H1 (cell line): ENCODE measurements around the gene FHAD1. TPM values are rescaled to one million over a fixed set of nuclear protein-coding genes. Genes with fewer than 3 reads are reported as not detected.

ENCODE experiments used
- CTCF ChIA-PET: fragments of 300-600 bp; sonication (Branson Sonifier 250); formaldehyde crosslinking; loops from one replicate; lab custom pipeline; 2021; ENCODE audit not compliant: partially characterized antibody; lab: Charles Lee
- POLR2A ChIA-PET: fragments of 300-600 bp; sonication (Branson Sonifier 250); formaldehyde crosslinking; loops from one replicate; lab custom pipeline; 2021; ENCODE audit warnings: inconsistent platforms; ENCODE audit not compliant: partially characterized antibody; lab: Charles Lee
- DNase-seq, 2 experiments: peaks; one replicate each; pipeline versions ENCODE4 v3.0.0 to v3.0.0-alpha.2; 2010 to 2022; ENCODE audit warnings: low spot score in 2 of 2, low read depth in 1 of 2, mixed read lengths in 1 of 2
- FAIRE-seq: peaks from 2 replicates; lab custom pipeline; 2011; peaks lifted over from hg19 to GRCh38; lab: Jason Lieb, UNC
- H2AFZ ChIP-seq: 2 replicates; pipeline ENCODE4 v1.8.1; 2012; ENCODE audit warnings: low read length, inconsistent platforms
- H2AK5ac ChIP-seq: 2 replicates; pipeline ENCODE4 v1.6.1; 2013; ENCODE audit warnings: low read depth, low read length
- H2BK120ac ChIP-seq: replicated peaks from 2 replicates; pipeline ENCODE3; 2013; ENCODE audit warnings: low read depth, low read length, inconsistent platforms
- H2BK12ac ChIP-seq: 2 replicates; pipeline ENCODE4 v1.6.1; 2013; ENCODE audit warnings: low read depth, low read length
- H2BK15ac ChIP-seq: 2 replicates; pipeline ENCODE4 v1.6.1; 2013; ENCODE audit warnings: low read length
- H2BK20ac ChIP-seq: 2 replicates; pipeline ENCODE4 v1.6.1; 2013; ENCODE audit warnings: low read length
- H2BK5ac ChIP-seq: 2 replicates; pipeline ENCODE4 v1.6.1; 2013; ENCODE audit warnings: low read depth, low read length
- H3K14ac ChIP-seq: 2 replicates; pipeline ENCODE4 v1.6.1; 2013; ENCODE audit warnings: inconsistent platforms; ENCODE audit not compliant: insufficient read length
- H3K18ac ChIP-seq: 2 replicates; pipeline ENCODE4 v1.6.1; 2013; ENCODE audit warnings: low read length; ENCODE audit errors: extremely low read depth
- H3K23ac ChIP-seq: 2 replicates; pipeline ENCODE4 v1.6.1; 2013; ENCODE audit warnings: inconsistent platforms; ENCODE audit not compliant: insufficient read length
- H3K23me2 ChIP-seq: 2 replicates; pipeline ENCODE4 v1.6.1; 2013; ENCODE audit warnings: low read depth, low read length
- H3K27ac ChIP-seq: 2 replicates; pipeline ENCODE4 v1.6.1; 2011; ENCODE audit warnings: low read depth, low read length, inconsistent platforms
- H3K27me3 ChIP-seq, 4 experiments: replicated peaks in 1 of 4; 1 replicate in 1 of 4; 2 replicates in 3 of 4; pipeline versions ENCODE4 v1.6.1 to v1.8.1; 2011 to 2013; ENCODE audit warnings: low read length in 3 of 4, mild to moderate bottlenecking in 3 of 4, inconsistent platforms in 2 of 4, mixed read lengths in 2 of 4, moderate library complexity in 1 of 4; ENCODE audit not compliant: control insufficient read depth in 3 of 4, insufficient read depth in 3 of 4; ENCODE audit errors: extremely low read depth in 1 of 4
- H3K36me3 ChIP-seq, 4 experiments: 2 replicates each; pipeline versions ENCODE4 v1.6.1 to v1.8.1; 2011 to 2013; ENCODE audit warnings: mild to moderate bottlenecking in 4 of 4, low read length in 3 of 4, moderate library complexity in 2 of 4, control low read depth in 1 of 4, inconsistent platforms in 1 of 4; ENCODE audit not compliant: insufficient read depth in 4 of 4, control insufficient read depth in 2 of 4
- H3K4ac ChIP-seq: replicated peaks from 2 replicates; pipeline ENCODE3; 2013; ENCODE audit warnings: low read length, low read depth, mixed read lengths, inconsistent platforms; ENCODE audit not compliant: insufficient read length
- H3K4me1 ChIP-seq, 4 experiments: replicated peaks in 1 of 4; 1 replicate in 1 of 4; 2 replicates in 3 of 4; pipeline versions ENCODE4 v1.6.1 to v1.8.1; 2011 to 2013; ENCODE audit warnings: low read length in 3 of 4, inconsistent platforms in 2 of 4, mixed read lengths in 1 of 4; ENCODE audit not compliant: insufficient read depth in 4 of 4, control insufficient read depth in 3 of 4
- H3K4me2 ChIP-seq, 2 experiments: 2 replicates each; pipeline versions ENCODE4 v1.6.1 to v1.8.1; 2011 to 2013; ENCODE audit warnings: low read depth in 2 of 2, low read length in 2 of 2, control low read depth in 1 of 2, inconsistent platforms in 1 of 2, mild to moderate bottlenecking in 1 of 2; ENCODE audit not compliant: insufficient read depth in 1 of 2
- H3K4me3 ChIP-seq, 4 experiments: fragments of 200-600, 300-600 bp in 1 of 4; sonication (generic), shearing (Covaris generic), sonication (Bioruptor Twin) in 1 of 4; 2 replicates each; pipeline versions ENCODE4 v1.5.1 to v1.8.1; 2011 to 2016; ENCODE audit warnings: low read length in 4 of 4, low read depth in 3 of 4, control low read depth in 2 of 4, inconsistent platforms in 2 of 4, mild to moderate bottlenecking in 2 of 4, mixed read lengths in 1 of 4, moderate library complexity in 1 of 4; ENCODE audit not compliant: insufficient read depth in 2 of 4; ENCODE audit errors: extremely low read depth in 1 of 4
- H3K56ac ChIP-seq: replicated peaks from 2 replicates; pipeline ENCODE3; 2013; ENCODE audit warnings: low read depth, mild to moderate bottlenecking, mixed read lengths, low read length, inconsistent platforms; ENCODE audit not compliant: insufficient read length
- H3K79me1 ChIP-seq: 2 replicates; pipeline ENCODE4 v1.6.1; 2013; ENCODE audit warnings: low read depth, low read length, control low read depth
- H3K79me2 ChIP-seq, 2 experiments: 2 replicates each; pipeline versions ENCODE4 v1.6.1 to v1.8.1; 2012 to 2013; ENCODE audit warnings: low read length in 2 of 2, mild to moderate bottlenecking in 2 of 2, inconsistent platforms in 1 of 2; ENCODE audit not compliant: insufficient read depth in 2 of 2, control insufficient read depth in 1 of 2
- H3K9ac ChIP-seq, 4 experiments: replicated peaks in 1 of 4; 1 replicate in 1 of 4; 2 replicates in 3 of 4; pipeline versions ENCODE4 v1.6.1 to v1.8.1; 2011 to 2013; ENCODE audit warnings: low read depth in 3 of 4, low read length in 3 of 4, control low read depth in 2 of 4, mild to moderate bottlenecking in 2 of 4, moderate library complexity in 2 of 4, inconsistent platforms in 1 of 4; ENCODE audit errors: extremely low read depth in 1 of 4
- H3K9me3 ChIP-seq, 2 experiments: 2 replicates each; pipeline versions ENCODE4 v1.6.1 to v1.8.1; 2012 to 2013; ENCODE audit warnings: mild to moderate bottlenecking in 2 of 2, moderate library complexity in 2 of 2, control low read depth in 1 of 2, inconsistent platforms in 1 of 2, low read depth in 1 of 2, low read length in 1 of 2, mixed read lengths in 1 of 2; ENCODE audit not compliant: insufficient read depth in 2 of 2
- H4K20me1 ChIP-seq, 2 experiments: replicated peaks in 1 of 2; 2 replicates each; pipeline versions ENCODE3 to v1.8.1; 2011 to 2013; ENCODE audit warnings: inconsistent platforms in 2 of 2, low read length in 2 of 2, mild to moderate bottlenecking in 1 of 2; ENCODE audit not compliant: insufficient read depth in 2 of 2, control insufficient read depth in 1 of 2
- H4K5ac ChIP-seq: 2 replicates; pipeline ENCODE4 v1.6.1; 2013; ENCODE audit warnings: low read length, low read depth, mixed read lengths, inconsistent platforms; ENCODE audit not compliant: insufficient read length
- H4K8ac ChIP-seq: 2 replicates; pipeline ENCODE4 v1.8.0; 2013; ENCODE audit warnings: mild to moderate bottlenecking, moderate library complexity, low read length, inconsistent platforms; ENCODE audit not compliant: insufficient read depth; ENCODE audit errors: extremely low read depth
- H4K91ac ChIP-seq: replicated peaks from 2 replicates; pipeline ENCODE3; 2013; ENCODE audit warnings: low read length, mixed read lengths, inconsistent platforms; ENCODE audit not compliant: insufficient read length
- ASH2L ChIP-seq: fragments of 200-600, 300-600 bp; sonication (generic); IDR thresholded peaks from one replicate; pipeline ENCODE4 v1.7.1; 2017; ENCODE audit warnings: low read length
- CHD1 ChIP-seq: IDR thresholded peaks from 2 replicates; pipeline ENCODE4 v1.6.1; 2012; ENCODE audit warnings: low read depth, low read length, improper control_type of control experiment
- NRF1 ChIP-seq: IDR thresholded peaks from 2 replicates; pipeline ENCODE4 v1.6.1; 2011; ENCODE audit warnings: mild to moderate bottlenecking, low read depth, low read length, improper control_type of control experiment
- SP1 ChIP-seq: IDR thresholded peaks from 2 replicates; pipeline ENCODE4 v1.6.1; 2011; ENCODE audit warnings: low read depth, low read length
- SP2 ChIP-seq: IDR thresholded peaks from 2 replicates; pipeline ENCODE4 v1.6.1; 2012; ENCODE audit warnings: mild to moderate bottlenecking, low read length, inconsistent platforms
- WGBS, 2 experiments: shearing (Covaris generic) in 1 of 2; methylation state at CpG; one replicate each; pipeline versions ENCODE4 v1.1.6 to v1.1.7; 2013 to 2015; ENCODE audit warnings: low lambda C conversion rate in 2 of 2, mixed read lengths in 2 of 2, inconsistent platforms in 1 of 2, low coverage in 1 of 2, missing lambda C conversion rate in 1 of 2; ENCODE audit not compliant: insufficient replicate concordance in 2 of 2, insufficient coverage in 1 of 2, insufficient read length in 1 of 2; ENCODE audit errors: extremely low coverage in 1 of 2, missing lambda C conversion rate in 1 of 2; 5-methylcytosine and 5-hydroxymethylcytosine counted together
- polyA plus RNA-seq, 7 experiments: library from polyadenylated mRNA; depleted of rRNA in 3 of 7; stranded (reverse) in 5 of 7; unstranded in 2 of 7; fragments of >200 nt in 5 of 7; fragments of 200-250 nt in 2 of 7; gene quantifications; 1 replicate in 5 of 7; 2 replicates in 1 of 7; 4 replicates in 1 of 7; pipeline versions ENCODE4 v1.2.1 to v1.2.3, GENCODE V29; 2011 to 2013; ENCODE audit warnings: missing spikeins in 2 of 7, mixed read lengths in 2 of 7
- total RNA-seq: library from RNA; stranded (reverse); fragmentation: NEBNext Ultra II Directional; extraction: Animal tissue kit (Norgen Biotek cat#: 25700); gene quantifications from 2 replicates; pipeline ENCODE4 v1.2.1, GENCODE V29; 2021
- TF ChIP-seq, protein P1 (sequence below): IDR thresholded peaks from 2 replicates; pipeline ENCODE4 v1.6.1; 2012; ENCODE audit warnings: inconsistent platforms

Gene FHAD1
- total and polyA plus RNA-seq, 2 of the 8 experiments (the other 6 are each of a cell fraction or from before 2014, with no cell fraction given) = 0.39 to 0.69 TPM

DNA sequence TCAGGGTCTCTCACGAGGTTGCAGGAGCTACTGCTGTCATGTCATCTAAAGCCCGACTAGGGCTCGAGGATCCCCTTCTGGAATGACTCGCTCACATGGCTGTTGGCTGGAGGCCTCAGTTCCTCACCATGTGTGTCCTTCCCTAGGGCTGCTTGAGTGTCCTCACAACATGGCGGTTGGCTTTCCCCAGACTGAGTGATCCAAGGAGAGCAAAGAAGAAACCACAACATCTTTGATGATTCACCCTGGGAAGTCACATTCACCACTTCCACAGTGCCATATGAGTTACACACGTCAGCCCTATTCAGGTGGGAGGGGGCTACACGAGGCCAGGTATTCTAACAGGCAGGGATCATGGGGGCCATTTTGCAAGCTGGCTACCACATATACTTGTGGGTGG is 64.9 kb downstream of the FHAD1 start:
- Histone ChIP-seq H3K36me3 (no peaks in the 10 kb centered on the region), H2BK20ac (no peak overlapping the region), H3K4me2 (no peak overlapping the region), H3K18ac (no peak overlapping the region), H2BK120ac (no peak overlapping the region), H3K4ac (no peak overlapping the region), H3K27me3 (no peaks in the 10 kb centered on the region; a peak in 1 of 7 replicates), H3K23ac (no peak overlapping the region), H3K4me3 (no peak overlapping the region), H3K9me3 (peaks cover under 1 to 1% of the 10 kb centered on the region in 2 experiments; a peak in 1 of 4 replicates), H4K20me1 (peaks cover 0 to 1% of the 10 kb centered on the region in 2 experiments), H2BK5ac (no peak overlapping the region), H3K27ac (no peak overlapping the region), H3K79me1 (no peaks in the 10 kb centered on the region), H3K4me1 (no peaks in the 10 kb centered on the region; a peak in 1 of 7 replicates), H2AK5ac (no peak overlapping the region), H3K23me2 (peaks cover 5% of the 10 kb centered on the region; the same call in 1 of the 2 replicates), H3K14ac (no peak overlapping the region), H2BK12ac (no peak overlapping the region), H2BK15ac (no peak overlapping the region), H4K8ac (no peak overlapping the region), H3K9ac (no peak overlapping the region), H4K5ac (no peak overlapping the region), H3K56ac (no peak overlapping the region), H3K79me2 (no peaks in the 10 kb centered on the region), H2AFZ (no peak overlapping the region), H4K91ac (no peak overlapping the region)
- DNase-seq (no peak), FAIRE-seq (no peak)
- ChIA-PET POLR2A (no interaction called here), CTCF (interaction anchor here (1.8 to 4.1 kb wide), 2 partner anchors 8 to 12 kb away, joined by 5 to 24 read pairs; no protein-coding TSS in a partner anchor)
- 94% methylated on average over 7 of the region's 7 CpGs; no CpG with 5 or more reads in 1 of the 2 experiments for WGBS, 2 experiments
- TF ChIP-seq SP2 = no peak
- TF ChIP-seq ASH2L = no peak
- no peak for TF ChIP-seq SP1
- TF ChIP-seq, protein P1, sequence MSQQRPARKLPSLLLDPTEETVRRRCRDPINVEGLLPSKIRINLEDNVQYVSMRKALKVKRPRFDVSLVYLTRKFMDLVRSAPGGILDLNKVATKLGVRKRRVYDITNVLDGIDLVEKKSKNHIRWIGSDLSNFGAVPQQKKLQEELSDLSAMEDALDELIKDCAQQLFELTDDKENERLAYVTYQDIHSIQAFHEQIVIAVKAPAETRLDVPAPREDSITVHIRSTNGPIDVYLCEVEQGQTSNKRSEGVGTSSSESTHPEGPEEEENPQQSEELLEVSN = no peak
- TF ChIP-seq NRF1 = no peak
- TF ChIP-seq CHD1 = no peak
